ENCODE measurements around the gene LIMCH1.

DNA sequence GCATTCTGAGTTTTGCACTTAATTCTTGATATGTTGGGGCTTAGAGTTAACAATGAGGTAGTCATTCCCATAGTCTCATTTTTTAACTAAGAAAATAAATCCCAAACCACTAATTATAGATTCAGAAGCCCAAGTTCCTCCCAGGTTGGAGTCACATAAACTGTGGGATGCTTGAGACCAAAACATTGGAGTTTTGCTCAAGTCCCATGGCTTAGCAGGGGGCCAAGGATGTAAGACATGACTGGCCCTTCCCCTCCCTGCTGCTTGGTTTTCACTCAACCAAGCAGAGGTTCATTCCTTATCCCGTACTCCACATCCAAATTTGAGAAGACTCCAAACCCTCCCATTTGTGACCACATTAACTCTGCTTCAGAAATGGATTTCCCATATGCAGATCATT is 101.3 kb downstream of the LIMCH1 start:
- TF ChIP-seq TAF1 (IDR thresholded peaks at IDR 0.05; ENCODE audit: low read depth, low read length): no peak
- no peak for TF ChIP-seq POLR2AphosphoS5 (IDR thresholded peaks at IDR 0.05; ENCODE audit: low read depth, low read length)
- TF ChIP-seq POU2F2 (IDR thresholded peaks at IDR 0.05; ENCODE audit: low read depth, low read length): no peak
- TF ChIP-seq POLR2A (IDR thresholded peaks at IDR 0.05; ENCODE audit: low read depth, low read length): no peak
- no peak for TF ChIP-seq PAX5 (IDR thresholded peaks at IDR 0.05; ENCODE audit: insufficient read depth, low read length, severe bottlenecking)

Measured in GM12891 (cell line).